ENCODE results near the gene PDE4B. TPM values are rescaled to one million over a fixed set of nuclear protein-coding genes. Genes with fewer than 3 reads are reported as not detected.

Gene PDE4B
- total RNA-seq, 4 donors from 2014 or later, result 0.08 to 6.7 (median 3.4) TPM

DNA sequence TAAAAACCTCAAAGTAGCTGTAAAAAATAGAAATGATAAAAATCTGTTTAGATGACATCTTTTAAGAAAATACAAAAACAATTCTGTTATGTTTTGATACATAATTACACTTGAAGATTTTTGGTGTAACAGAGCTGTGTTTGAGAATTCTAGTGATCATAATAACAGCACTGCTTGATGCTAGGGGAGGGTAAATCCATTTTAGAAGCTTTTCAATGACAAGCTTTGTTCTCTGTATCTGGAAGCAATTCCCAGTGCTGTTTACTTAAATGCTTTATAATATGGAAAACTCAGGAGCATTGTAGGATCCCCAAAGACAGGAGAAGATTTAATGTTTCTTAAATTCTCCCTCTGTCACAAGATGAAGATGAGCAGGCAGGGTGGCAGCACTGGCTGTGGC lies 359.3 kb downstream of the PDE4B start:
- no peak for DNase-seq
- H3K27me3 ChIP-seq, result peaks cover 0 to 7% (median 0%) of the 10 kb centered on the region in 4 donors
- no peaks in the 10 kb centered on the region for H3K36me3 ChIP-seq
- TF ChIP-seq CTCF (IDR thresholded peaks at IDR 0.05) (no peak), POLR2A (IDR thresholded peaks at IDR 0.05) (no peak)
- no peak overlapping the region for H3K4me3 ChIP-seq
- intact Hi-C loops (cut with DNase I), result no loop called here
- H3K4me1 ChIP-seq, result no peaks in the 10 kb centered on the region
- no peaks in the 10 kb centered on the region for H3K9me3 ChIP-seq
- H3K27ac ChIP-seq, result no peak overlapping the region

DNA sequence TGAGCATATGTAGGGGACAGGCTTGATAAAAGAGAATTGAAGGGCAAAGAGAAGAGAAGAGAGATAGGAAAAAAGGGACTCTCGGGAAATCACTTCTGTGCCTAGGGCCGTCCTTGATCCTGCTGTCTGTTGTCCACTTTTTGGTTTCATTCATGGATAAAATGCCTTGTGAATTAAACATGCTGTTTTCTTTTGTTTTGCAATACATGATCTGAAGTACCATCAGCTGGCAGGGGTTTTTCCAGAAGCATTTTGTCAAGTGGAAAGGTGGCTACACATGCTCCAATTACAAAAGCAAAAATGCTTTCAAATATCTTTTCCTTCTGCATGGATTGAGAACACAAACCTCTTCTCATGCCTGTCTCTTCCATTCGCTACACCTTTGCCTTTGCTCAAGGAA lies 361.7 kb downstream of the PDE4B start:
- Histone ChIP-seq H3K9me3 (no peaks in the 10 kb centered on the region), H3K27me3 (peaks cover 0 to 7% (median 0%) of the 10 kb centered on the region in 4 donors), H3K27ac (no peak overlapping the region), H3K36me3 (no peaks in the 10 kb centered on the region), H3K4me1 (no peaks in the 10 kb centered on the region), H3K4me3 (no peak overlapping the region)
- no peak for DNase-seq
- no peak for TF ChIP-seq CTCF (IDR thresholded peaks at IDR 0.05)
- no peak for TF ChIP-seq POLR2A (IDR thresholded peaks at IDR 0.05)
- intact Hi-C loops (cut with DNase I), result no loop called here
- WGBS, 2 donors, result 65 to 72% methylated on average over 3 of the region's 3 CpGs

GRCh38 chr1:66156144-66156543 lies 363.4 kb downstream of the PDE4B start:
- no peak for TF ChIP-seq CTCF (IDR thresholded peaks at IDR 0.05)
- TF ChIP-seq POLR2A (IDR thresholded peaks at IDR 0.05), result no peak
- H3K4me1 ChIP-seq, result no peaks in the 10 kb centered on the region
- H3K36me3 ChIP-seq, result no peaks in the 10 kb centered on the region
- intact Hi-C loops (cut with DNase I), result no loop called here
- no peak for DNase-seq
- WGBS, 2 donors, result 55 to 73% methylated on average over 1 of the region's 1 CpG
- no peak overlapping the region for H3K27ac ChIP-seq
- H3K27me3 ChIP-seq, result peaks cover 0 to 7% (median 0%) of the 10 kb centered on the region in 4 donors
- no peak overlapping the region for H3K4me3 ChIP-seq
- H3K9me3 ChIP-seq, result no peaks in the 10 kb centered on the region

DNA sequence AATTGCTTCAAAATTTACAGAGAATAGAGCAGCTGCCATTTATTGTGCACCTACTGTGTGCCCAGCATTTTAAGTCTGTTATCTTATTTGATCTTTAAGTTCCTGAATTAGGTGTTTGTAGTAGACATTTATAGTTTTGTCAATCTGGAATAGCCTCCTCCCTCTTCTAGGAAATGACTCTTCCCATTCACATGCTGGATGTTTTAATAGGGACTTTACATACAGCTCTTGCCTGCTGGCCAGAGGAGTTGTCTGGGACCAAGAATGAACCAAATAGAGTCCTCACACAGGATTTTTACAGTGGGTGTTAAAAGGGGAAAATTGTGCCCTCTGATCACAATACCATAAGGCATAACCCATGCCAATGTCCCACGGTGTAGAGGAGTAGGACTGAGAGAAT lies 367.1 kb downstream of the PDE4B start:
- 42 to 53% methylated on average over 1 of the region's 1 CpG for WGBS, 2 donors
- no peaks in the 10 kb centered on the region for H3K36me3 ChIP-seq
- no peaks in the 10 kb centered on the region for H3K9me3 ChIP-seq
- no peak for TF ChIP-seq CTCF (IDR thresholded peaks at IDR 0.05)
- no peak for TF ChIP-seq POLR2A (IDR thresholded peaks at IDR 0.05)
- H3K4me1 ChIP-seq, result no peaks in the 10 kb centered on the region
- intact Hi-C loops (cut with DNase I), result no loop called here
- peaks cover 0 to 2% (median 0%) of the 10 kb centered on the region in 4 donors for H3K27me3 ChIP-seq
- no peak for DNase-seq
- H3K4me3 ChIP-seq, result no peak overlapping the region
- no peak overlapping the region for H3K27ac ChIP-seq

DNA sequence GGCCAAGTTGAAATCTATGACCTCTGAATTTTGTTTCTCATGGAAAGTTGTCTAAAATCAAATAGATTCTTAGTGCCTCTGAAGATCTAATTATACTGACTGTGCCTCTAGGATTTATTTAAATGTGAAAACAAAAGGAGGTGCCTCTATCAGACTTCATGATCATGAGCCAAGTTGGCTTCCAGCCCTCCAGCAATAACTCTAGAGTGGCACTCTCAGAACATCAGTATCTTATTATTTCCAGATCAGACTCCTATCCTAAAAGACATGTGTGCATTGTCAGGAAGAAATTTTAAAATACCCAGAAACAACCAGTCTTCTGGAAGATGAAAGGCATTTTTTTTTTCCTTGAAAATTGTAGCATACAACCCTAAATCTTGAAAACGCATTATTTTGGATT lies 368.0 kb downstream of the PDE4B start:
- TF ChIP-seq CTCF (IDR thresholded peaks at IDR 0.05), result no peak
- TF ChIP-seq POLR2A (IDR thresholded peaks at IDR 0.05), result no peak
- 79 to 95% methylated on average over 1 of the region's 1 CpG for WGBS, 2 donors
- Histone ChIP-seq H3K27ac (no peak overlapping the region), H3K9me3 (no peaks in the 10 kb centered on the region), H3K4me3 (no peak overlapping the region), H3K27me3 (no peaks in the 10 kb centered on the region), H3K4me1 (no peaks in the 10 kb centered on the region), H3K36me3 (no peaks in the 10 kb centered on the region)
- no peak for DNase-seq
- intact Hi-C loops (cut with DNase I), result no loop called here

Data from esophagus squamous epithelium (tissue), 5 donors.